ENCODE measurements around the gene ANAPC7.

DNA sequence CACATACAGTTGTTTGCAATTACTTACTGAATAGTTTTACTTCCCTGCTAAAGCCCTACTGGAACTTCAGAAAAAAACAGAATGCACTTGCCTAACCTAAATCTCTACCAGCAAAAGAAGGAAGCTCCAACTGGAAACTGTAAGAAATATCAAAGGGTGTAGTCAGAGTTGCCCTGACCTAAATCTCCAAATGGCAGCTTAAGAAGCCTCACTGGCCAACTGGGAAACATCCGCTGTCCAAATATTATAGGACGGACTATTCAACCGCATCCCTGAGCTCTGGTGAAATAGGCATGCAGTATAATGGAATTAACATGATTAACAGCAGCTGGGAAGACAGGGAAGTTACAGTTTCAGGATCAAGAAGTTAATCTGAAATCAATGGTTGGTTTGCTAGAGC, 24.3 kb downstream of the ANAPC7 start:
- no peak for TF ChIP-seq GATA2 (IDR thresholded peaks at IDR 0.05; ENCODE audit: low read depth, low read length)
- TF ChIP-seq GATA3 (IDR thresholded peaks at IDR 0.05; ENCODE audit: low read depth, low read length) = no peak

Measured in SH-SY5Y (cell line).